Measurements from ENCODE around the gene ADGRV1.

ADGRV1 gene

GRCh38 chr5:90844931-90845330 is 286.3 kb downstream of the ADGRV1 start:
- TF ChIP-seq EP300 (IDR thresholded peaks at IDR 0.05; ENCODE audit: borderline replicate concordance) (no peak), USF1 (IDR thresholded peaks at IDR 0.05) (no peak), REST (IDR thresholded peaks at IDR 0.05; ENCODE audit: low read depth) (no peak), RAD21 (IDR thresholded peaks at IDR 0.05; ENCODE audit: low read depth) (no peak), ZBTB7A (IDR thresholded peaks at IDR 0.05; ENCODE audit: low read depth) (no peak), EGR1 (IDR thresholded peaks at IDR 0.05) (no peak), TEAD4 (IDR thresholded peaks at IDR 0.05) (no peak), MAX (IDR thresholded peaks at IDR 0.05) (no peak), TCF12 (IDR thresholded peaks at IDR 0.05; ENCODE audit: low read depth) (no peak), NFIC (IDR thresholded peaks at IDR 0.05) (no peak), FOXM1 (IDR thresholded peaks at IDR 0.05; ENCODE audit: borderline replicate concordance, low read depth) (no peak), CREB1 (IDR thresholded peaks at IDR 0.05; ENCODE audit: low read depth) (no peak), TAF1 (IDR thresholded peaks at IDR 0.05; ENCODE audit: low read depth) (no peak), YY1 (IDR thresholded peaks at IDR 0.05; ENCODE audit: low read depth) (no peak), CEBPB (IDR thresholded peaks at IDR 0.05) (no peak)

- TF ChIP-seq CREB1 (IDR thresholded peaks at IDR 0.05; ENCODE audit: low read depth): no peak
- TF ChIP-seq RAD21 (IDR thresholded peaks at IDR 0.05; ENCODE audit: low read depth): no peak
- TF ChIP-seq TEAD4 (IDR thresholded peaks at IDR 0.05): no peak
- no peak for TF ChIP-seq CEBPB (IDR thresholded peaks at IDR 0.05)
- no peak for TF ChIP-seq EP300 (IDR thresholded peaks at IDR 0.05; ENCODE audit: borderline replicate concordance)
- TF ChIP-seq ZBTB7A (IDR thresholded peaks at IDR 0.05; ENCODE audit: low read depth): no peak
- no peak for TF ChIP-seq NFIC (IDR thresholded peaks at IDR 0.05)
- no peak for TF ChIP-seq YY1 (IDR thresholded peaks at IDR 0.05; ENCODE audit: low read depth)
- TF ChIP-seq FOXM1 (IDR thresholded peaks at IDR 0.05; ENCODE audit: borderline replicate concordance, low read depth): no peak
- TF ChIP-seq MAX (IDR thresholded peaks at IDR 0.05): no peak
Observed at GRCh38 chr5:90845723-90846554, 287.3 kb downstream of the ADGRV1 start.

- no peak for TF ChIP-seq REST (IDR thresholded peaks at IDR 0.05; ENCODE audit: low read depth)
- no peak for TF ChIP-seq TEAD4 (IDR thresholded peaks at IDR 0.05)
- TF ChIP-seq TAF1 (IDR thresholded peaks at IDR 0.05; ENCODE audit: low read depth): no peak
- TF ChIP-seq ZBTB7A (IDR thresholded peaks at IDR 0.05; ENCODE audit: low read depth): no peak
- no peak for TF ChIP-seq FOXM1 (IDR thresholded peaks at IDR 0.05; ENCODE audit: borderline replicate concordance, low read depth)
- TF ChIP-seq EGR1 (IDR thresholded peaks at IDR 0.05): no peak
- TF ChIP-seq EP300 (IDR thresholded peaks at IDR 0.05; ENCODE audit: borderline replicate concordance): no peak
- no peak for TF ChIP-seq MAX (IDR thresholded peaks at IDR 0.05)
- no peak for TF ChIP-seq TCF12 (IDR thresholded peaks at IDR 0.05; ENCODE audit: low read depth)
- TF ChIP-seq NFIC (IDR thresholded peaks at IDR 0.05): no peak
- TF ChIP-seq YY1 (IDR thresholded peaks at IDR 0.05; ENCODE audit: low read depth): no peak
Observed at GRCh38 chr5:90849939-90850338, 291.3 kb downstream of the ADGRV1 start.

- no peak for TF ChIP-seq ZBTB7A (IDR thresholded peaks at IDR 0.05; ENCODE audit: low read depth)
- TF ChIP-seq FOXM1 (IDR thresholded peaks at IDR 0.05; ENCODE audit: borderline replicate concordance, low read depth): no peak
- TF ChIP-seq CEBPB (IDR thresholded peaks at IDR 0.05): no peak
- TF ChIP-seq EGR1 (IDR thresholded peaks at IDR 0.05): no peak
Observed at GRCh38 chr5:90852531-90852930, 293.9 kb downstream of the ADGRV1 start.

- no peak for TF ChIP-seq USF1 (IDR thresholded peaks at IDR 0.05)
Observed at GRCh38 chr5:90853750-90854149, 295.2 kb downstream of the ADGRV1 start.

GRCh38 chr5:90854169-90854568 is 295.6 kb downstream of the ADGRV1 start:
- TF ChIP-seq CREB1 (IDR thresholded peaks at IDR 0.05; ENCODE audit: low read depth) (no peak), CEBPB (IDR thresholded peaks at IDR 0.05) (no peak), NFIC (IDR thresholded peaks at IDR 0.05) (no peak), MAX (IDR thresholded peaks at IDR 0.05) (no peak)
